Left lung (tissue), 10 donors: Measurements from ENCODE around the gene CD6. TPM values are rescaled to one million over a fixed set of nuclear protein-coding genes. Genes with fewer than 3 reads are reported as not detected.

Experiments
- ATAC-seq: fragments of 200-7000 bp; cut with Tn5 transposase; one replicate; pipeline ENCODE4 v1.9.1; 2020; ENCODE audit warnings: moderate library complexity
- DNase-seq, 4 donors: peaks; one replicate each; pipeline ENCODE4 v3.0.0-alpha.2; 2013 to 2020
- H3K27ac ChIP-seq, 2 donors: fragments of 200-600 bp; sonication (generic) in 1 of 2; one replicate each; pipeline versions ENCODE4 v1.5.0 to v1.8.0; 2020 to 2021
- H3K27me3 ChIP-seq, 2 donors: fragments of 200-600 bp; sonication (generic) in 1 of 2; one replicate each; pipeline versions ENCODE4 v1.5.0 to v1.8.0; 2020 to 2021
- H3K36me3 ChIP-seq, 2 donors: fragments of 200-600 bp; sonication (generic) in 1 of 2; one replicate each; pipeline versions ENCODE4 v1.5.0 to v1.8.0; 2020 to 2021
- H3K4me1 ChIP-seq, 2 donors: fragments of 200-600 bp; one replicate each; pipeline ENCODE4 v1.8.0; 2021
- H3K4me3 ChIP-seq, 2 donors: fragments of 200-600 bp; sonication (generic) in 1 of 2; one replicate each; pipeline versions ENCODE4 v1.5.0 to v1.8.0; 2020 to 2021; ENCODE audit warnings: mild to moderate bottlenecking in 1 of 2
- H3K9me3 ChIP-seq, 2 donors: fragments of 200-600 bp; sonication (generic) in 1 of 2; one replicate each; pipeline versions ENCODE4 v1.5.0 to v1.8.0; 2020 to 2021
- intact Hi-C, 2 donors: fragments of 100-400 bp; cut with DNase I; formaldehyde crosslinking; loops; one replicate each; pipeline versions ENCODE4 v1.11.2 to v1.14.2; 2022
- polyA plus RNA-seq, 6 donors: library from polyadenylated mRNA; unstranded; fragments of 120-200 nt; gene quantifications; one replicate each; pipeline ENCODE4 v1.2.1, GENCODE V29; 2013; ENCODE audit not compliant: insufficient read length in 6 of 6
- total RNA-seq, 2 donors: library from RNA; stranded (reverse); fragmentation: NEBNext Ultra II Directional; extraction: Animal tissue kit (Norgen Biotek cat#: 25700); gene quantifications; one replicate each; pipeline ENCODE4 v1.2.1, GENCODE V29; 2021
- TF ChIP-seq, protein P1 (sequence below), 2 donors: fragments of 200-600 bp; sonication (generic) in 1 of 2; IDR thresholded peaks; one replicate each; pipeline versions ENCODE4 v1.5.0 to v1.8.0; 2021; ENCODE audit warnings: antibody characterized with exemption in 2 of 2
- donor health status: DM: no; HTN: yes; CAD: no.
- donor health status: DM: no; HTN: no; CAD: no.

CD6 gene
- total and polyA plus RNA-seq, 8 donors, result 0.66 to 6.3 (median 1.7) TPM

DNA sequence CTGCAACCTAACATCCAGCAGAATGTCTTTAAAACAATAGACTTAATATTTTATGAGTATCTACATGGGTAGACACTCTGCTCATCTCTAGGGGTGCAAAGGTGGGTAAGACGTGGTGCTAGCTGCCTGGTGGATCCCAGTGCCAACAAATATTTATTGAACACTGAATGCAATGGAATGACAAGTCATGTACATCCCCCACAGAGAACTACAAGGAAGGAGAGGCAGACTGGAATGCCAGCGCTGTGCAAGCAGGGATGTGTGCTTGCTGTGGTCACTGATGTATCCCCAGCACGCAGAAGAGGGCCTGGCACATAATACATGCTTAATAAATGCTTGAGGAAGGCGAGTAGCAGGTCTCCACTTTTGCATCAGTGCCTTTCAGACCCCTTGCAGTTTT, 61.9 kb downstream of the CD6 start:
- no peaks in the 10 kb centered on the region for H3K27me3 ChIP-seq
- no peaks in the 10 kb centered on the region for H3K9me3 ChIP-seq
- intact Hi-C loops, result no loop called here
- H3K27ac ChIP-seq, result no peak overlapping the region
- DNase-seq (no peak), ATAC-seq (no peak)
- H3K36me3 ChIP-seq, result no peaks in the 10 kb centered on the region
- TF ChIP-seq, protein P1, sequence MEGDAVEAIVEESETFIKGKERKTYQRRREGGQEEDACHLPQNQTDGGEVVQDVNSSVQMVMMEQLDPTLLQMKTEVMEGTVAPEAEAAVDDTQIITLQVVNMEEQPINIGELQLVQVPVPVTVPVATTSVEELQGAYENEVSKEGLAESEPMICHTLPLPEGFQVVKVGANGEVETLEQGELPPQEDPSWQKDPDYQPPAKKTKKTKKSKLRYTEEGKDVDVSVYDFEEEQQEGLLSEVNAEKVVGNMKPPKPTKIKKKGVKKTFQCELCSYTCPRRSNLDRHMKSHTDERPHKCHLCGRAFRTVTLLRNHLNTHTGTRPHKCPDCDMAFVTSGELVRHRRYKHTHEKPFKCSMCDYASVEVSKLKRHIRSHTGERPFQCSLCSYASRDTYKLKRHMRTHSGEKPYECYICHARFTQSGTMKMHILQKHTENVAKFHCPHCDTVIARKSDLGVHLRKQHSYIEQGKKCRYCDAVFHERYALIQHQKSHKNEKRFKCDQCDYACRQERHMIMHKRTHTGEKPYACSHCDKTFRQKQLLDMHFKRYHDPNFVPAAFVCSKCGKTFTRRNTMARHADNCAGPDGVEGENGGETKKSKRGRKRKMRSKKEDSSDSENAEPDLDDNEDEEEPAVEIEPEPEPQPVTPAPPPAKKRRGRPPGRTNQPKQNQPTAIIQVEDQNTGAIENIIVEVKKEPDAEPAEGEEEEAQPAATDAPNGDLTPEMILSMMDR (IDR thresholded peaks at IDR 0.05), result no peak
- no peak overlapping the region for H3K4me3 ChIP-seq
- peaks cover 0 to 2% of the 10 kb centered on the region in 2 donors for H3K4me1 ChIP-seq

DNA sequence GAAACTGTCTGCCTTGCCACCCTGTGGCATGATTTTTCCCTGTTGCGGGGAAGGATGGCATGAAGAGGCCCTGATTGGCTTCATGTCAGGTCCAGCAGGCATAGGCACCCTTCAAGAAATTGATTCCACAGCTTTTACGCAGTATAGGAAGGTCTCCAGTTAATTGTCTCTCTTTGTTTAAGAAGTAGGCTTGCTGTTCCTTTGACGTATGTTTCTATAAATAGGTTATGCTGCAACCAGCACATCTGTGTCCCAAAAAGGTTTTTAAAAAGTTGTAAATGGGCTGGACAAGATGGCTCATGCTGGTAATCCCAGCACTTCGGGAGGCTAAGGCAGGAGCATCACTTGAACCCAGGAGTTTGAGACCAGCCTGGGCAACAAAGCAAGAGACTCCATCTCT, 62.6 kb downstream of the CD6 start:
- no peak overlapping the region for H3K27ac ChIP-seq
- no peaks in the 10 kb centered on the region for H3K9me3 ChIP-seq
- H3K27me3 ChIP-seq, result no peaks in the 10 kb centered on the region
- no peaks in the 10 kb centered on the region for H3K36me3 ChIP-seq
- no peak for DNase-seq
- TF ChIP-seq, protein P1 (IDR thresholded peaks at IDR 0.05), result no peak
- H3K4me1 ChIP-seq, result no peaks in the 10 kb centered on the region
- no peak overlapping the region for H3K4me3 ChIP-seq
- no peak for ATAC-seq
- intact Hi-C loops, result no loop called here

DNA sequence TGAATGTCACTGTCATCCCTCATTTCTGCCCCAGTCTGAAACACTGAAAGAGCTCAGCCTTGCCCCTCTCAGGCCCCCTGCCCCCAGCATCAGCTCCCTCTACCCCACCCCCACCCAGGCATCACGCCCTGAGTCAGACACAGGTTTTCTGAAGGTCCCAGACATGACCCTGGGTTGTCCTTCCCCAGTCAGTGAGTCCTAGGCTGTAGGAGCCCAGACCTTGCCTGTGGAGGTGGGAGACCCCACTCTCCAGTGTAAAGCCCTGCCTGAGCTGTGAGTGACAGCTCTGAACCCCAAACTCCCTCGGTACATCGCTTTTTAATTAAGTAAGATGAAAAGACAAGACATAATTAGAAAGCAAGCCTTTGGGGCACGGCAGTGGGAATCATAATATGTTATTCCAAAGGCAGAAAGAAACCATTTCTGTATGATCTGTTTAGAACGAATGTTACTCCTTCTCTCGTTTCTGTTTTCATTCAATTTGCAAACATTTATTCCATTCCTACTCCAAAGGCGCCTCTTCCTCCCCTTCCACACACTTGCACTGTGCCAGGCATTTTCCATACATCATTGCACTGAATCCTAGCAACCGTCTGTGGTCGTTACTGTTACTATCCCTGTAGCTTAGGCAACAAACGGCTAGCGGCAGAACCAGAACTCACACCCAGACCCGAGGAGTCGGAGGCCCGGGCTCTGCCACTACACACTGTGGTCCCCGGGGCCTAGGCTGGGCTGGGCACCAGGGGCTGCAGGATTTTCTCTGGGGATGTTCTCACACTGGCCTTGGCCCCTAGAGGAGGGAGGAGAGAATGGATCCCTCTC, 63.4 kb downstream of the CD6 start:
- H3K4me3 ChIP-seq, result no peak overlapping the region
- no peak for ATAC-seq
- H3K27me3 ChIP-seq, result no peaks in the 10 kb centered on the region
- TF ChIP-seq, protein P1 (IDR thresholded peaks at IDR 0.05), result no peak
- H3K27ac ChIP-seq, result no peak overlapping the region
- no peaks in the 10 kb centered on the region for H3K4me1 ChIP-seq
- H3K9me3 ChIP-seq, result no peaks in the 10 kb centered on the region
- no peak for DNase-seq
- no peaks in the 10 kb centered on the region for H3K36me3 ChIP-seq
- intact Hi-C loops, result no loop called here

DNA sequence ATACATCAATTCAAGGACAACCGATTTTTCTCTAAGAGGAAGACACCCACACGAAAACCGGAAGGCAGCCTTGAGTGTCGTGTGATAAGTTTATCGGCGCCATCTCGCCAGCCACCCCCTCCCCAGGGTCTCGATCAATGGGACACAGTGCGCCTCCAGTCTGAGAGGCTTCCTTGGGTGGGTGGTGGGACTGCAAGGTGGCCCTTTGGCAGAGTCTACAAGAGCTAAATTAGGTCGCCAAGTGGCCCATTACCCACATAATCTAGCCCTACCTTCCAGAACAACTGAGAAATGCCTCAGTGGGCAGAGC, 64.0 kb downstream of the CD6 start:
- ATAC-seq (no peak), DNase-seq (no peak)
- no peak overlapping the region for H3K4me3 ChIP-seq
- no peaks in the 10 kb centered on the region for H3K36me3 ChIP-seq
- intact Hi-C loops, result no loop called here
- no peaks in the 10 kb centered on the region for H3K27me3 ChIP-seq
- H3K4me1 ChIP-seq, result no peaks in the 10 kb centered on the region
- no peaks in the 10 kb centered on the region for H3K9me3 ChIP-seq
- TF ChIP-seq, protein P1 (IDR thresholded peaks at IDR 0.05), result no peak
- H3K27ac ChIP-seq, result no peak overlapping the region

DNA sequence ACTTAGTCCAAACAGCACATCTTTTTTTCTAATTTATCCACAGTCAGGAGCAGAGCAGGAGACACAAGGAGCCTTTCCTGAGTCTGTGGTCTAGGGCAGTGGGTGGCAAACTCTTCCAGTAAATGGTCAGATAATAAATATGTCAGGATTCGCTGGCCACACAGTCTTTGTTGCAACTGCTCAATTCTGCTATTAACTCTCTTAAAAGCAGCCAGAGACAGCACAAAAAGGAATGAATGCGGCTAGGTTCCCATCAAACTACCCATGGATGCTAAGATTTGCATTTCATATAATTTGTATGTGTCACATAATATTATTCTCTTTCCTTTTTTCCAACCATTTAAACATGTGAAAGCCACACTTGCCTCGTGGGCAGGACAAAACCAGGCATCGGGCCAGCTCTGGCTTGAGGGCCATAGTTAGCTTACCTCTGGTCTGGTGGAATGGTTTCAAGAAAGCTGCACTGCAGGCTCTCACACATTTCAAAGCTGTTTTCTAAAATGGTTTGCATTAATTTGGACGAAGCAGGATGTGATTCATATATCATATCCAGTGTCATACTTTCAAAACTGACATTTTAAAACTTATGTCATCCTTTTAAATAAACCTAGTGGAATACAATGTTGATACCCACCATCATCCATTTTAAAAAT, 66.1 kb downstream of the CD6 start:
- Histone ChIP-seq H3K27me3 (no peaks in the 10 kb centered on the region), H3K4me3 (no peak overlapping the region), H3K36me3 (no peaks in the 10 kb centered on the region), H3K4me1 (peaks cover 0 to 4% of the 10 kb centered on the region in 2 donors), H3K27ac (no peak overlapping the region), H3K9me3 (no peaks in the 10 kb centered on the region)
- no peak for DNase-seq
- intact Hi-C loops, result no loop called here
- TF ChIP-seq, protein P1 (IDR thresholded peaks at IDR 0.05), result no peak
- no peak for ATAC-seq
